ENCODE results near the gene CCDC50.

DNA sequence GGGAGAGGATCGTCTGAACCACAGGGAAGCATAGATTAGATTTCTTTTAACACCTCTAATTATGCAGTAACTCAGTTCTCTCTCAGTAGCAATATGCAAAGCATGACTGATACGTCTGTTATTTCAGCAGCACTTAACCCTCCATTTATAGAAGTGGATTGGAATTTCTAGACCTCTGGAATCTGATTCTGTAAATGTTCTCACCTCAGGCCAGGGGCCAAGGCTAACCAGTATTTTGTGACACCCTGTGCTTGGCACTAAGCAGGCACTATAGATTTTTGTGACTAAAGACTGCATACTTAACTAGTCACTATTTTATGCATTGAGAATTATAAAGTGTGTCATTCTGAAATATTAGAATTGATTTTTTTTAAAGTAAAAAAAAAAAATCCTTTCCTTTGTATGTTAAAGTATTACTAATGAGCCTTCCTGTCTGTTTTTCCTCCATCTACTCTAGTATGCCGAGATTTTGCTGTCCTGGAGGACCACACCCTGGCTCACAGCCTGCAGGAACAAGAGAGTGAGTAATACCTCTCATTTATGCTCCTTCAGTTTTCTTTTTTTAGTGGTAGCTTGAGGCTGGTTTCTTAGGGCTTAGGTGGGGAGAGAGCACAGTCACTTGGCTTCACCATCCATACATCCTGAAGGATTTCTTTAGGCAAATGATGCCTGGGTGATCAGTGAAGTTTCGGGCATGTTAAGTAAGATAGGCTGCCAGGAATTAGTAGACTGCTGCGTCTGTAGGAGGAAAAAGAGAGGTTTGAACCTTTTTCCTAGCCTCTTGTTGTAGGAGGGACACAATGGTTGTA, 27.6 kb downstream of the CCDC50 start:
- TF ChIP-seq, protein P1, sequence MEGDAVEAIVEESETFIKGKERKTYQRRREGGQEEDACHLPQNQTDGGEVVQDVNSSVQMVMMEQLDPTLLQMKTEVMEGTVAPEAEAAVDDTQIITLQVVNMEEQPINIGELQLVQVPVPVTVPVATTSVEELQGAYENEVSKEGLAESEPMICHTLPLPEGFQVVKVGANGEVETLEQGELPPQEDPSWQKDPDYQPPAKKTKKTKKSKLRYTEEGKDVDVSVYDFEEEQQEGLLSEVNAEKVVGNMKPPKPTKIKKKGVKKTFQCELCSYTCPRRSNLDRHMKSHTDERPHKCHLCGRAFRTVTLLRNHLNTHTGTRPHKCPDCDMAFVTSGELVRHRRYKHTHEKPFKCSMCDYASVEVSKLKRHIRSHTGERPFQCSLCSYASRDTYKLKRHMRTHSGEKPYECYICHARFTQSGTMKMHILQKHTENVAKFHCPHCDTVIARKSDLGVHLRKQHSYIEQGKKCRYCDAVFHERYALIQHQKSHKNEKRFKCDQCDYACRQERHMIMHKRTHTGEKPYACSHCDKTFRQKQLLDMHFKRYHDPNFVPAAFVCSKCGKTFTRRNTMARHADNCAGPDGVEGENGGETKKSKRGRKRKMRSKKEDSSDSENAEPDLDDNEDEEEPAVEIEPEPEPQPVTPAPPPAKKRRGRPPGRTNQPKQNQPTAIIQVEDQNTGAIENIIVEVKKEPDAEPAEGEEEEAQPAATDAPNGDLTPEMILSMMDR (IDR thresholded peaks at IDR 0.05; ENCODE audit: low read length): no peak
- no peak for TF ChIP-seq EZH2phosphoT487 (IDR thresholded peaks at IDR 0.05; ENCODE audit: low read length)
